H9 (cell line): Measurements from ENCODE around the gene ITGBL1. TPM values are rescaled to one million over a fixed set of nuclear protein-coding genes. Genes with fewer than 3 reads are reported as not detected.

ENCODE experiments used
- DNase-seq: peaks from one replicate; pipeline ENCODE4 v3.0.0-alpha.2; 2017
- H2AFZ ChIP-seq: one replicate; pipeline ENCODE4 v1.6.1; 2013; ENCODE audit warnings: mild to moderate bottlenecking, low read length, control low read depth, moderate library complexity
- H2AK5ac ChIP-seq: 2 replicates; pipeline ENCODE4 v1.6.1; 2013; ENCODE audit warnings: low read length, control low read depth, mixed read lengths; ENCODE audit not compliant: insufficient read length
- H2BK120ac ChIP-seq: one replicate; pipeline ENCODE4 v1.6.1; 2013; ENCODE audit warnings: low read depth, mild to moderate bottlenecking, low read length, control low read depth, inconsistent platforms; ENCODE audit not compliant: poor library complexity, severe bottlenecking
- H2BK12ac ChIP-seq: 2 replicates; pipeline ENCODE4 v1.6.1; 2013; ENCODE audit warnings: low read length, control low read depth, mixed read lengths, low read depth; ENCODE audit not compliant: insufficient read length
- H2BK15ac ChIP-seq: 2 replicates; pipeline ENCODE4 v1.6.1; 2013; ENCODE audit warnings: low read depth, low read length, control low read depth
- H2BK20ac ChIP-seq: one replicate; pipeline ENCODE4 v1.6.1; 2013; ENCODE audit warnings: low read depth, mild to moderate bottlenecking, low read length, control low read depth, inconsistent platforms; ENCODE audit not compliant: poor library complexity, severe bottlenecking
- H2BK5ac ChIP-seq: 2 replicates; pipeline ENCODE4 v1.6.1; 2013; ENCODE audit warnings: low read length, control low read depth, mixed read lengths; ENCODE audit not compliant: insufficient read length
- H3K14ac ChIP-seq: 2 replicates; pipeline ENCODE4 v1.6.1; 2013; ENCODE audit warnings: low read length, control low read depth; ENCODE audit not compliant: insufficient read depth
- H3K18ac ChIP-seq: 2 replicates; pipeline ENCODE4 v1.6.1; 2013; ENCODE audit warnings: low read depth, mild to moderate bottlenecking, mixed read lengths, low read length, control low read depth; ENCODE audit not compliant: insufficient read length
- H3K23ac ChIP-seq: 2 replicates; pipeline ENCODE4 v1.6.1; 2013; ENCODE audit warnings: low read length, control low read depth, mixed read lengths, low read depth; ENCODE audit not compliant: insufficient read length
- H3K23me2 ChIP-seq: 2 replicates; pipeline ENCODE4 v1.6.1; 2013; ENCODE audit warnings: low read depth, mild to moderate bottlenecking, mixed read lengths, low read length, control low read depth; ENCODE audit not compliant: insufficient read length, poor library complexity, severe bottlenecking
- H3K27ac ChIP-seq: 2 replicates; pipeline ENCODE4 v1.5.1; 2013; ENCODE audit warnings: low read length, control low read depth, mixed read lengths, low read depth; ENCODE audit not compliant: insufficient read length
- H3K27me3 ChIP-seq: 2 replicates; pipeline ENCODE4 v1.6.1; 2013; ENCODE audit warnings: low read length, control low read depth, inconsistent platforms; ENCODE audit not compliant: insufficient read depth
- H3K4ac ChIP-seq: 2 replicates; pipeline ENCODE4 v1.6.1; 2013; ENCODE audit warnings: low read depth, mild to moderate bottlenecking, control low read depth, inconsistent platforms, low read length, moderate library complexity
- H3K4me1 ChIP-seq: 2 replicates; pipeline ENCODE4 v1.6.1; 2013; ENCODE audit warnings: low read length, control low read depth, inconsistent platforms; ENCODE audit not compliant: insufficient read depth
- H3K4me2 ChIP-seq: 2 replicates; pipeline ENCODE4 v1.6.1; 2013; ENCODE audit warnings: low read length, control low read depth, mixed read lengths; ENCODE audit not compliant: insufficient read length, insufficient read depth
- H3K56ac ChIP-seq: 2 replicates; pipeline ENCODE4 v1.6.1; 2013; ENCODE audit warnings: low read depth, mild to moderate bottlenecking, mixed read lengths, low read length, control low read depth; ENCODE audit not compliant: insufficient read length
- H3K79me1 ChIP-seq: 2 replicates; pipeline ENCODE4 v1.6.1; 2013; ENCODE audit warnings: low read depth, mild to moderate bottlenecking, moderate library complexity, low read length, control low read depth, inconsistent platforms; ENCODE audit not compliant: insufficient read depth, poor library complexity, severe bottlenecking
- H3K79me2 ChIP-seq: 2 replicates; pipeline ENCODE4 v1.6.1; 2013; ENCODE audit warnings: low read length, control low read depth, inconsistent platforms; ENCODE audit not compliant: insufficient read depth
- H3K9ac ChIP-seq: 2 replicates; pipeline ENCODE4 v1.6.1; 2013; ENCODE audit warnings: low read length, control low read depth, mixed read lengths; ENCODE audit not compliant: insufficient read length; ENCODE audit errors: extremely low read depth
- H3K9me3 ChIP-seq: one replicate; pipeline ENCODE4 v1.6.1; 2013; ENCODE audit warnings: low read depth, low read length, inconsistent platforms; ENCODE audit not compliant: control insufficient read depth
- H3T11ph ChIP-seq: one replicate; pipeline ENCODE4 v1.6.1; 2013; ENCODE audit warnings: mild to moderate bottlenecking, low read length, control low read depth, inconsistent platforms
- H4K20me1 ChIP-seq: one replicate; pipeline ENCODE4 v1.6.1; 2013; ENCODE audit not compliant: control insufficient read depth, insufficient read length, insufficient read depth
- H4K5ac ChIP-seq: 2 replicates; pipeline ENCODE4 v1.6.1; 2013; ENCODE audit warnings: low read depth, mild to moderate bottlenecking, mixed read lengths, low read length, control low read depth; ENCODE audit not compliant: insufficient read length
- H4K8ac ChIP-seq: replicated peaks from 2 replicates; pipeline ENCODE4 v1.6.1; 2013; ENCODE audit warnings: low read length, control low read depth, mixed read lengths, low read depth; ENCODE audit not compliant: insufficient read length
- H4K91ac ChIP-seq: 2 replicates; pipeline ENCODE4 v1.6.1; 2013; ENCODE audit warnings: low read depth, mild to moderate bottlenecking, moderate library complexity, mixed read lengths, low read length, control low read depth; ENCODE audit not compliant: insufficient read length
- H3K27ac Mint-ChIP-seq, 3 experiments: 2 replicates in 2 of 3; 3 replicates in 1 of 3; pipeline ENCODE4 v1.8.0; 2020 to 2021; ENCODE audit warnings: mixed read lengths in 3 of 3, mild to moderate bottlenecking in 1 of 3, moderate library complexity in 1 of 3
- H3K27me3 Mint-ChIP-seq: 2 replicates; pipeline ENCODE4 v1.8.0; 2021; ENCODE audit warnings: low read depth, mild to moderate bottlenecking, moderate library complexity, mixed read lengths
- H3K36me3 Mint-ChIP-seq, 3 experiments: 2 replicates in 2 of 3; 3 replicates in 1 of 3; pipeline ENCODE4 v1.8.0; 2020 to 2021; ENCODE audit warnings: low read depth in 3 of 3, mixed read lengths in 3 of 3; ENCODE audit not compliant: insufficient read depth in 1 of 3
- H3K4me1 Mint-ChIP-seq, 2 experiments: 2 replicates each; pipeline ENCODE4 v1.8.0; 2020; ENCODE audit warnings: mixed read lengths in 2 of 2
- H3K4me3 Mint-ChIP-seq, 2 experiments: 2 replicates in 1 of 2; 3 replicates in 1 of 2; pipeline ENCODE4 v1.8.0; 2020 to 2021; ENCODE audit warnings: mild to moderate bottlenecking in 2 of 2, mixed read lengths in 2 of 2, moderate library complexity in 1 of 2
- H3K9me3 Mint-ChIP-seq, 2 experiments: 2 replicates in 1 of 2; 3 replicates in 1 of 2; pipeline ENCODE4 v1.8.0; 2020; ENCODE audit warnings: mild to moderate bottlenecking in 2 of 2, mixed read lengths in 2 of 2, moderate library complexity in 1 of 2
- WGBS: extraction: QIAGEN DNeasy Blood & Tissue Kit; methylation state at CpG from one replicate; pipeline ENCODE4 v1.1.7; 2013; ENCODE audit warnings: missing lambda C conversion rate, low lambda C conversion rate, mixed read lengths; ENCODE audit not compliant: insufficient read length; ENCODE audit errors: extremely low coverage; 5-methylcytosine and 5-hydroxymethylcytosine counted together
- total RNA-seq: library from RNA; stranded (reverse); gene quantifications from 2 replicates; pipeline ENCODE4 v1.2.1, GENCODE V29; 2021
- TF ChIP-seq, protein P1 (sequence below): fragments of 200-600 bp; sonication (generic); conservative IDR thresholded peaks from 3 replicates; pipeline ENCODE4 v1.8.0; 2021; ENCODE audit warnings: antibody characterized with exemption, mild to moderate bottlenecking

The ITGBL1 gene
- total RNA-seq, 1 experiment from 2014 or later = not detected

DNA sequence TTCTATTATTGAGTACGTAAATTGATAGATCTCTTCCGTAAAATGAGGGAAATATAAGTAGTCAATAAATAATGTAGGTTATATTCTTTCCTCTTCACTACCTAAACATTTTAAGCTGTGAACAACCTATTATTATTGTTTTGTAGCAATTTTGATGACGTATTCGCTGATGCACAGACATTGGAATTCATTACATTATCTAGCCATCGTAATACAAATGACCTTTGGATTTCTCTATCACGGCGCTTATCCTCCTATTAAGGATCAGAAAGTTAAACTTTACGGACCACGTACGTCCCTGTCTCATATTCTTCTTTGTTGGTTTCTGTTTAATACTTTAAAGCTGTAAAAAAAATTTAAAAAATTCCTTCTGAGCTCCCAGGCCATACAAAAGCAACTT is 264.9 kb downstream of the ITGBL1 start:
- TF ChIP-seq, protein P1, sequence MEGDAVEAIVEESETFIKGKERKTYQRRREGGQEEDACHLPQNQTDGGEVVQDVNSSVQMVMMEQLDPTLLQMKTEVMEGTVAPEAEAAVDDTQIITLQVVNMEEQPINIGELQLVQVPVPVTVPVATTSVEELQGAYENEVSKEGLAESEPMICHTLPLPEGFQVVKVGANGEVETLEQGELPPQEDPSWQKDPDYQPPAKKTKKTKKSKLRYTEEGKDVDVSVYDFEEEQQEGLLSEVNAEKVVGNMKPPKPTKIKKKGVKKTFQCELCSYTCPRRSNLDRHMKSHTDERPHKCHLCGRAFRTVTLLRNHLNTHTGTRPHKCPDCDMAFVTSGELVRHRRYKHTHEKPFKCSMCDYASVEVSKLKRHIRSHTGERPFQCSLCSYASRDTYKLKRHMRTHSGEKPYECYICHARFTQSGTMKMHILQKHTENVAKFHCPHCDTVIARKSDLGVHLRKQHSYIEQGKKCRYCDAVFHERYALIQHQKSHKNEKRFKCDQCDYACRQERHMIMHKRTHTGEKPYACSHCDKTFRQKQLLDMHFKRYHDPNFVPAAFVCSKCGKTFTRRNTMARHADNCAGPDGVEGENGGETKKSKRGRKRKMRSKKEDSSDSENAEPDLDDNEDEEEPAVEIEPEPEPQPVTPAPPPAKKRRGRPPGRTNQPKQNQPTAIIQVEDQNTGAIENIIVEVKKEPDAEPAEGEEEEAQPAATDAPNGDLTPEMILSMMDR = no peak
- Histone ChIP-seq H3T11ph (no peak overlapping the region), H3K27me3 (no peaks in the 10 kb centered on the region), H3K79me1 (no peaks in the 10 kb centered on the region), H4K5ac (no peak overlapping the region), H3K23ac (no peak overlapping the region), H3K9ac (no peak overlapping the region), H3K4me2 (no peak overlapping the region), H4K20me1 (no peaks in the 10 kb centered on the region), H2BK12ac (no peak overlapping the region), H3K23me2 (no peaks in the 10 kb centered on the region), H3K14ac (no peak overlapping the region), H2BK15ac (no peak overlapping the region), H2BK5ac (no peak overlapping the region), H2AFZ (no peak overlapping the region), H2BK120ac (no peak overlapping the region), H3K18ac (no peak overlapping the region), H3K79me2 (no peaks in the 10 kb centered on the region), H2AK5ac (no peak overlapping the region), H3K4me1 (no peaks in the 10 kb centered on the region), H3K27ac (no peak overlapping the region), H2BK20ac (no peak overlapping the region), H3K4ac (no peak overlapping the region), H3K56ac (no peak overlapping the region), H3K9me3 (no peaks in the 10 kb centered on the region), H4K8ac (no peak overlapping the region), H4K91ac (no peak overlapping the region)
- DNase-seq = no peak
- no CpG with 5 or more reads among the region's 10 CpGs for WGBS
- H3K9me3 Mint-ChIP-seq = no peaks in the 10 kb centered on the region
- no peaks in the 10 kb centered on the region for H3K4me1 Mint-ChIP-seq
- H3K27me3 Mint-ChIP-seq = no peaks in the 10 kb centered on the region
- no peaks in the 10 kb centered on the region for H3K36me3 Mint-ChIP-seq
- no peak overlapping the region for H3K27ac Mint-ChIP-seq
- no peak overlapping the region for H3K4me3 Mint-ChIP-seq
